ENCODE data around the gene MAT2B. TPM values are rescaled to one million over a fixed set of nuclear protein-coding genes. Genes with fewer than 3 reads are reported as not detected.

Gene MAT2B
- total and polyA plus RNA-seq, 9 of the 15 experiments (the other 6 are each of a cell fraction or from before 2014, with no cell fraction given) = 32.0 to 57.7 (median 43.6) TPM

DNA sequence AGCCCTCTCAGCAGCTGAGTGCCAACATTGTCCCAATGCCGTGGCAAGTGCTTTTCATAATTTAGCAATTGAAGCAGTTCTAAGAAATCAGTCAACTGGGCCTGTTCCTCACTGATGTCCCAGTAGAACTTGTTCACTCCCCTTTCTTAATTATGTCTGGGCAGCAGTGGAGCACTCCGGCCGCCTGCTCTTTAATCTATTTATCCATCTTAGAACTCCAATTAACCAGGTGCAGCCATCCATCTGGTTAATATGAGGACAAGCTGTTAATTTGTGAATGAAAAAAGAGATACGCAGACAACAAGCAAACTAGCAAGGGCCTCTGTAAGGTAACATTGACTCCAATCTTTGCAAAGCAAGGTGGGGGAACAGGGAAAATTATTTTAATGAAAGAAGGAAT lies 39.4 kb downstream of the MAT2B start:
- Histone ChIP-seq H3K9me3 (replicated peaks; ENCODE audit: control insufficient read depth, insufficient read depth, low read depth, low read length) (no peaks in the 10 kb centered on the region), H3K9ac (ENCODE audit: insufficient read depth in 1 of 2, low read depth in 2 of 2, low read length in 2 of 2) (no peak overlapping the region), H3K9me1 (ENCODE audit: control insufficient read depth, insufficient read depth, low read length) (no peaks in the 10 kb centered on the region), H3K79me2 (ENCODE audit: control insufficient read depth, insufficient read depth, low read length) (no peaks in the 10 kb centered on the region), H3K27me3 (ENCODE audit: control insufficient read depth in 2 of 2, insufficient read depth in 2 of 2, low read length in 2 of 2) (peaks cover 0 to 5% of the 10 kb centered on the region in 2 experiments; a peak in 2 of 5 replicates), H3K4me2 (ENCODE audit: insufficient read depth, low read length) (no peak overlapping the region), H3K27ac (ENCODE audit: extremely low read depth, low read depth, low read length) (no peak overlapping the region), H3K4me1 (replicated peaks in 1 of 2; ENCODE audit: control insufficient read depth in 2 of 2, insufficient read depth in 2 of 2, low read length in 2 of 2) (no peaks in the 10 kb centered on the region), H3K4me3 (no peak overlapping the region), H3K36me3 (ENCODE audit: control insufficient read depth, insufficient read depth, low read length) (no peaks in the 10 kb centered on the region), H2AFZ (ENCODE audit: low read depth, low read length) (no peak overlapping the region), H4K20me1 (replicated peaks; ENCODE audit: control insufficient read depth, insufficient read depth, low read length) (no peaks in the 10 kb centered on the region)
- no peak for FAIRE-seq
- intact Hi-C loops (cut with micrococcal nuclease) = no loop called here
- ATAC-seq = no peak
- DNase-seq (ENCODE audit: extremely low read depth in 1 of 4, low spot score in 3 of 4) = no peak
- in situ Hi-C loops (cut with MboI) = no loop called here
- POLR2A ChIA-PET = interaction anchor here (2.1 kb wide), 1 partner anchor 9 kb away, joined by 6 read pairs; no protein-coding TSS in a partner anchor
- no TSS peak for BruUV-seq (replicated peaks)
- WGBS (ENCODE audit: insufficient coverage, low coverage, missing lambda C conversion rate) = 2% methylated on average over 4 of the region's 4 CpGs
- CTCF ChIA-PET (ENCODE audit: low intra/inter-chr PET ratio) = no interaction called here
- TF ChIP-seq NELFE (IDR thresholded peaks at IDR 0.05; ENCODE audit: insufficient read depth, insufficient read length) (no peak), IRF2 (CRISPR knock-in tag; IDR thresholded peaks at IDR 0.05) (no peak), MTF1 (CRISPR knock-in tag; IDR thresholded peaks at IDR 0.05; ENCODE audit: borderline replicate concordance) (no peak), NCOA6 (IDR thresholded peaks at IDR 0.05) (no peak), ZNF23 (CRISPR knock-in tag; IDR thresholded peaks at IDR 0.05) (no peak), WHSC1 (IDR thresholded peaks at IDR 0.05; ENCODE audit: low read length) (no peak), NFIX (CRISPR knock-in tag; IDR thresholded peaks at IDR 0.05; ENCODE audit: low read depth) (no peak), CSDE1 (IDR thresholded peaks at IDR 0.05) (no peak), ZNF174 (CRISPR knock-in tag; IDR thresholded peaks at IDR 0.05) (no peak), ZNF79 (CRISPR knock-in tag; IDR thresholded peaks at IDR 0.05; ENCODE audit: low read depth) (no peak)
- TF ChIP-seq, protein P1, sequence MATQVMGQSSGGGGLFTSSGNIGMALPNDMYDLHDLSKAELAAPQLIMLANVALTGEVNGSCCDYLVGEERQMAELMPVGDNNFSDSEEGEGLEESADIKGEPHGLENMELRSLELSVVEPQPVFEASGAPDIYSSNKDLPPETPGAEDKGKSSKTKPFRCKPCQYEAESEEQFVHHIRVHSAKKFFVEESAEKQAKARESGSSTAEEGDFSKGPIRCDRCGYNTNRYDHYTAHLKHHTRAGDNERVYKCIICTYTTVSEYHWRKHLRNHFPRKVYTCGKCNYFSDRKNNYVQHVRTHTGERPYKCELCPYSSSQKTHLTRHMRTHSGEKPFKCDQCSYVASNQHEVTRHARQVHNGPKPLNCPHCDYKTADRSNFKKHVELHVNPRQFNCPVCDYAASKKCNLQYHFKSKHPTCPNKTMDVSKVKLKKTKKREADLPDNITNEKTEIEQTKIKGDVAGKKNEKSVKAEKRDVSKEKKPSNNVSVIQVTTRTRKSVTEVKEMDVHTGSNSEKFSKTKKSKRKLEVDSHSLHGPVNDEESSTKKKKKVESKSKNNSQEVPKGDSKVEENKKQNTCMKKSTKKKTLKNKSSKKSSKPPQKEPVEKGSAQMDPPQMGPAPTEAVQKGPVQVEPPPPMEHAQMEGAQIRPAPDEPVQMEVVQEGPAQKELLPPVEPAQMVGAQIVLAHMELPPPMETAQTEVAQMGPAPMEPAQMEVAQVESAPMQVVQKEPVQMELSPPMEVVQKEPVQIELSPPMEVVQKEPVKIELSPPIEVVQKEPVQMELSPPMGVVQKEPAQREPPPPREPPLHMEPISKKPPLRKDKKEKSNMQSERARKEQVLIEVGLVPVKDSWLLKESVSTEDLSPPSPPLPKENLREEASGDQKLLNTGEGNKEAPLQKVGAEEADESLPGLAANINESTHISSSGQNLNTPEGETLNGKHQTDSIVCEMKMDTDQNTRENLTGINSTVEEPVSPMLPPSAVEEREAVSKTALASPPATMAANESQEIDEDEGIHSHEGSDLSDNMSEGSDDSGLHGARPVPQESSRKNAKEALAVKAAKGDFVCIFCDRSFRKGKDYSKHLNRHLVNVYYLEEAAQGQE (IDR thresholded peaks at IDR 0.05; ENCODE audit: borderline replicate concordance) = no peak
- TF ChIP-seq, protein P1 (CRISPR knock-in tag; IDR thresholded peaks at IDR 0.05; ENCODE audit: low read depth) = no peak
- TF ChIP-seq, protein P2, sequence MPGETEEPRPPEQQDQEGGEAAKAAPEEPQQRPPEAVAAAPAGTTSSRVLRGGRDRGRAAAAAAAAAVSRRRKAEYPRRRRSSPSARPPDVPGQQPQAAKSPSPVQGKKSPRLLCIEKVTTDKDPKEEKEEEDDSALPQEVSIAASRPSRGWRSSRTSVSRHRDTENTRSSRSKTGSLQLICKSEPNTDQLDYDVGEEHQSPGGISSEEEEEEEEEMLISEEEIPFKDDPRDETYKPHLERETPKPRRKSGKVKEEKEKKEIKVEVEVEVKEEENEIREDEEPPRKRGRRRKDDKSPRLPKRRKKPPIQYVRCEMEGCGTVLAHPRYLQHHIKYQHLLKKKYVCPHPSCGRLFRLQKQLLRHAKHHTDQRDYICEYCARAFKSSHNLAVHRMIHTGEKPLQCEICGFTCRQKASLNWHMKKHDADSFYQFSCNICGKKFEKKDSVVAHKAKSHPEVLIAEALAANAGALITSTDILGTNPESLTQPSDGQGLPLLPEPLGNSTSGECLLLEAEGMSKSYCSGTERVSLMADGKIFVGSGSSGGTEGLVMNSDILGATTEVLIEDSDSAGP (CRISPR knock-in tag; IDR thresholded peaks at IDR 0.05) = no peak
- TF ChIP-seq, protein P3, sequence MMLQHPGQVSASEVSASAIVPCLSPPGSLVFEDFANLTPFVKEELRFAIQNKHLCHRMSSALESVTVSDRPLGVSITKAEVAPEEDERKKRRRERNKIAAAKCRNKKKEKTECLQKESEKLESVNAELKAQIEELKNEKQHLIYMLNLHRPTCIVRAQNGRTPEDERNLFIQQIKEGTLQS (IDR thresholded peaks at IDR 0.05) = no peak
- TF ChIP-seq, protein P3 (CRISPR knock-in tag; conservative IDR thresholded peaks at IDR 0.05) = no peak

All from K562 (cell line).